ENCODE measurements around the gene EIF4E2.

The EIF4E2 gene

DNA sequence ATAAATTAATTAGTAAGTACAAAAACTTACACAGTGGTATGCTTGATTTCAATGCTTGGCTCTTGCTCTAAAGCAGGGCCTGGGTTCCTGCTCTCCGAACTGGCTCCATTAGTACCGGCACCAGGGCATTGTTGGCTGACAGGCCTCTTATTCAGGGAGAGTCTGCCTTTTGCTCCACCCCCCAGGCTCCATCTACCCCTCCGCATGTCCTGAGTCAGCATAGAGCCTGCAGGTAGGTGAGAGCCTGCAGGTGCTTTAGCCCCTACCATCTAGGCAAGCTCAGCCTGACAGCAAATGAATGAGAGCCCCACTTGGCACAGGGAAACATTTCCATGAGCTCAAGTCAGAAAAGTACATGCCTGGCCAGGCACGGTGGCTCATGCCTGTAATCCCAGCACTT, 47.8 kb downstream of the EIF4E2 start:
- DNase-seq (ENCODE audit: low read depth, low spot score), result no peak

DNA sequence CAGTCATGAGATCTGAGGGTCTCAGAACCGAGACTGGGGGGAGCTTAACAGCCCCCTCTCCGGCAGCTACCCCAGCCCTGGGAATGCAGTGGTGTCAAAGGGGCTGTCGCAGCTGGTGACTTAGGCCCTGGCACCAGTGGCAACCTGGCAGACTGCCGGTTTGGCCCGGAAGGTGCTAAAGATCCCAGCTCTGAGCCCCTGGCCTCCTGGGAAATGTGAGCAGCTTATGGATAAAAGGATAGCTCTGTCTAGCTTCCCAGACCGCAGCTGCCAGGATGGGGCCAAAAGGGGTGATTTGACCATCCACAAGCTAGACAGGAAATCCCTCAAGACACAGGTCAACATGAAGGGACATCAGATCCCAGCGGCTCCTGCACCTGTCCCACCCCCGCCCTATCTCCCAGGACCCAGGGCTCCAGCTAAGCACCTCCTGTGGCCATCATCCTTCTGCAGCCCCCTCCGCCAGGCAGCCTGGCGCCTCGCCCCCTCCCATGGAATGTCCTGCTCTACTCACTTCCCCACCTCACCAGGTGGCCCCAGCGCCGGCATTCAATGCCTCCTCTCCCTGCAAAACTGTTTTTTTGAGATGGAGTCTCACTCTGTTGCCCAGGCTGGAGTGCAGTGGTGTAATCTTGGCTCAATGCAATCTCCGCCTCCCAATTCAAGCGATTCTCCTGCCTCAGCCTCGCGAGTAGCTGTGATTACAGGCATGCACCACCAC, 49.7 kb downstream of the EIF4E2 start:
- no peaks in the 10 kb centered on the region for H3K36me3 ChIP-seq (ENCODE audit: insufficient read depth, low read length)
- H3K9ac ChIP-seq (ENCODE audit: insufficient read length), result no peak overlapping the region
- H3K9me3 ChIP-seq (ENCODE audit: low read depth, low read length), result no peaks in the 10 kb centered on the region
- DNase-seq (ENCODE audit: low read depth, low spot score), result no peak
- no peak overlapping the region for H3K4me3 ChIP-seq
- TF ChIP-seq EZH2 (IDR thresholded peaks at IDR 0.05), result no peak
- TF ChIP-seq POLR2AphosphoS5 (IDR thresholded peaks at IDR 0.05; ENCODE audit: borderline replicate concordance, low read depth, low read length), result no peak
- TF ChIP-seq FOXP2 (optimal IDR thresholded peaks at IDR 0.05; ENCODE audit: control extremely low read depth, extremely low read length, insufficient read depth), result no peak
- no peak overlapping the region for H3K27ac ChIP-seq

More for the DNA sequence above, 47.8 kb downstream of the EIF4E2 start:
- Histone ChIP-seq H3K36me3 (ENCODE audit: insufficient read depth, low read length) (no peaks in the 10 kb centered on the region), H3K9me3 (ENCODE audit: low read depth, low read length) (no peaks in the 10 kb centered on the region), H3K9ac (ENCODE audit: insufficient read length) (no peak overlapping the region), H3K27ac (no peak overlapping the region), H3K4me3 (no peak overlapping the region)
- TF ChIP-seq EZH2 (IDR thresholded peaks at IDR 0.05), result no peak
- no peak for TF ChIP-seq POLR2AphosphoS5 (IDR thresholded peaks at IDR 0.05; ENCODE audit: borderline replicate concordance, low read depth, low read length)
- no peak for TF ChIP-seq FOXP2 (optimal IDR thresholded peaks at IDR 0.05; ENCODE audit: control extremely low read depth, extremely low read length, insufficient read depth)

DNA sequence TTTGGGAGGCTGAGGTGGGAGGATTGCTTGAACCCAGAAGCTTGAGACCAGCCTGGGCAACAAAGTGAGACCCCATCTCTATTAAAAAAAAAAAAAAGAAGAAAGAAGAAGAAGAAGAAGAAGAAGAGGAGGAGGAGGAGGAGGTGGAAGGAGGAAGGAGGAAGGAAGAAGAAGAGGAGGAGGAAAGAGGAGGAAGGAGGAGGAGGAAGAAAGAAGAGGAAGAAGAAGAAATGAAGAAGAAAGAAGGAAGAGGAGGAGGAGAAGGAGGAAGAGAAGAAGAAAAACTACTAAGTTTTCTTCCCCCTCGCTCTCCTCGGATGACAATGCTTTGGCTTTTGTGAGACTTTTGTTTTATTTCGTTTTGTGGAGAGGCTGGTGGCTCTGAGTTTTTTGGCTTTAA, 52.8 kb downstream of the EIF4E2 start:
- DNase-seq (ENCODE audit: low read depth, low spot score), result no peak
- no peak overlapping the region for H3K4me3 ChIP-seq
- TF ChIP-seq FOXP2 (optimal IDR thresholded peaks at IDR 0.05; ENCODE audit: control extremely low read depth, extremely low read length, insufficient read depth), result no peak
- TF ChIP-seq EZH2 (IDR thresholded peaks at IDR 0.05), result no peak
- no peak for TF ChIP-seq POLR2AphosphoS5 (IDR thresholded peaks at IDR 0.05; ENCODE audit: borderline replicate concordance, low read depth, low read length)
- H3K27ac ChIP-seq, result no peak overlapping the region
- H3K9ac ChIP-seq (ENCODE audit: insufficient read length), result no peak overlapping the region
- no peaks in the 10 kb centered on the region for H3K36me3 ChIP-seq (ENCODE audit: insufficient read depth, low read length)
- H3K9me3 ChIP-seq (ENCODE audit: low read depth, low read length), result no peaks in the 10 kb centered on the region

- Histone ChIP-seq H3K36me3 (ENCODE audit: insufficient read depth, low read length) (no peaks in the 10 kb centered on the region), H3K9me3 (ENCODE audit: low read depth, low read length) (no peaks in the 10 kb centered on the region), H3K27ac (no peak overlapping the region), H3K4me3 (no peak overlapping the region), H3K9ac (ENCODE audit: insufficient read length) (no peak overlapping the region)
- DNase-seq (ENCODE audit: low read depth, low spot score), result no peak
- no peak for TF ChIP-seq FOXP2 (optimal IDR thresholded peaks at IDR 0.05; ENCODE audit: control extremely low read depth, extremely low read length, insufficient read depth)
- TF ChIP-seq POLR2AphosphoS5 (IDR thresholded peaks at IDR 0.05; ENCODE audit: borderline replicate concordance, low read depth, low read length), result no peak
- no peak for TF ChIP-seq EZH2 (IDR thresholded peaks at IDR 0.05)
These were observed 54.0 kb downstream of the EIF4E2 start for GRCh38 chr2:232604535-232604934.

GRCh38 chr2:232607011-232607410, 56.5 kb downstream of the EIF4E2 start:
- TF ChIP-seq EZH2 (IDR thresholded peaks at IDR 0.05) (no peak), FOXP2 (optimal IDR thresholded peaks at IDR 0.05; ENCODE audit: control extremely low read depth, extremely low read length, insufficient read depth) (no peak), POLR2AphosphoS5 (IDR thresholded peaks at IDR 0.05; ENCODE audit: borderline replicate concordance, low read depth, low read length) (no peak)
- Histone ChIP-seq H3K4me3 (no peak overlapping the region), H3K9me3 (ENCODE audit: low read depth, low read length) (no peaks in the 10 kb centered on the region), H3K27ac (no peak overlapping the region), H3K9ac (ENCODE audit: insufficient read length) (no peak overlapping the region), H3K36me3 (ENCODE audit: insufficient read depth, low read length) (no peaks in the 10 kb centered on the region)
- DNase-seq (ENCODE audit: low read depth, low spot score), result no peak

DNA sequence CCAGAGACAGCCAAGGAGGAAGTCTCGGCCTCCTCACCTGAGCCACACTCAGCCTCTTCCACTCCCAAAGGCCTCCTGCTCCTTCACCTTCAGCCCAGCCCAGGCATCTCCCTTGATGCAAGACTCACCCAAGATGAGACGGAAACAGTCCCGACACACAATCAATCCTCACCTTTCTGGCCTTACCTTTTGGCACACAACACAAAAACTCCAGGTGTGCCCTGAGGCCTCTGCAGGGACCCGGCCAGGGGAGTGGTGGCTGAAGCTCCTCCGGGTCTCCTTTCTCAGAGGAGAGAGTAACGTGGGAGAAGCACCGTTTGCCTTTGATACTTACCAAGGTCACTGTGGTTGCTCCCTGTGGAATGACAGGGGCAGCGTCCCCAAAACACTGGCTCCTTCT, 59.1 kb downstream of the EIF4E2 start:
- DNase-seq (ENCODE audit: low read depth, low spot score), result no peak
- H3K9me3 ChIP-seq (ENCODE audit: low read depth, low read length), result no peaks in the 10 kb centered on the region
- H3K36me3 ChIP-seq (ENCODE audit: insufficient read depth, low read length), result no peaks in the 10 kb centered on the region
- H3K27ac ChIP-seq, result no peak overlapping the region
- no peak overlapping the region for H3K4me3 ChIP-seq
- TF ChIP-seq POLR2AphosphoS5 (IDR thresholded peaks at IDR 0.05; ENCODE audit: borderline replicate concordance, low read depth, low read length) (no peak), EZH2 (IDR thresholded peaks at IDR 0.05) (no peak), FOXP2 (optimal IDR thresholded peaks at IDR 0.05; ENCODE audit: control extremely low read depth, extremely low read length, insufficient read depth) (no peak)
- H3K9ac ChIP-seq (ENCODE audit: insufficient read length), result no peak overlapping the region

GRCh38 chr2:232610081-232610480, 59.6 kb downstream of the EIF4E2 start:
- Histone ChIP-seq H3K36me3 (ENCODE audit: insufficient read depth, low read length) (no peaks in the 10 kb centered on the region), H3K27ac (no peak overlapping the region), H3K4me3 (no peak overlapping the region), H3K9me3 (ENCODE audit: low read depth, low read length) (no peaks in the 10 kb centered on the region), H3K9ac (ENCODE audit: insufficient read length) (no peak overlapping the region)
- no peak for DNase-seq (ENCODE audit: low read depth, low spot score)
- TF ChIP-seq POLR2AphosphoS5 (IDR thresholded peaks at IDR 0.05; ENCODE audit: borderline replicate concordance, low read depth, low read length), result no peak
- no peak for TF ChIP-seq EZH2 (IDR thresholded peaks at IDR 0.05)
- TF ChIP-seq FOXP2 (optimal IDR thresholded peaks at IDR 0.05; ENCODE audit: control extremely low read depth, extremely low read length, insufficient read depth), result no peak

DNA sequence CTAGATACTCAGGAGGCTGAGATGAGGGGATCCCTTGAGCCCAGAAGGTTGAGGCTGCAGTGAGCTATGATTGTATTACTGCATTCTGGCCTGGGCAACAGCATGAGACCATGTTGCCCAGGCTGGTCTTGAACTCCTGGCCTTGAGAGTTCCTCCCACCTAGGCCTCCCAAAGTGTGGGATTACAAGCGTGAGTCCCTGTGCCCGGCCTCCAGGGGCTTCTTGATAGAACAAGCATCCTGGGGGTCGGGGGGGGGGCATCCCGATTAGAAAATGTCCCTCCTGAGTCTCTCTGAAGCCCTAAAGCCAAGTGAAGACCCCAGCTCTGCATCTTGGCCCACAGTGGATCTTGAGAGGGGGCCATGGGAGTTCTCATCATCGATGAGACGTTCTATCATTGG, 60.6 kb downstream of the EIF4E2 start:
- Histone ChIP-seq H3K9ac (ENCODE audit: insufficient read length) (no peak overlapping the region), H3K36me3 (ENCODE audit: insufficient read depth, low read length) (no peaks in the 10 kb centered on the region), H3K9me3 (ENCODE audit: low read depth, low read length) (no peaks in the 10 kb centered on the region), H3K4me3 (no peak overlapping the region), H3K27ac (no peak overlapping the region)
- DNase-seq (ENCODE audit: low read depth, low spot score), result no peak
- TF ChIP-seq EZH2 (IDR thresholded peaks at IDR 0.05) (no peak), POLR2AphosphoS5 (IDR thresholded peaks at IDR 0.05; ENCODE audit: borderline replicate concordance, low read depth, low read length) (no peak), FOXP2 (optimal IDR thresholded peaks at IDR 0.05; ENCODE audit: control extremely low read depth, extremely low read length, insufficient read depth) (no peak)

Data from SK-N-MC (cell line).